ENCODE results near the gene CXCR6. TPM values are rescaled to one million over a fixed set of nuclear protein-coding genes. Genes with fewer than 3 reads are reported as not detected.
A peak's percentile ranks its signal among the peaks of the same experiment; 100 is the strongest.

The CXCR6 gene
- total RNA-seq, 4 donors from 2014 or later = 0.54 to 3.5 (median 0.87) TPM; not detected in 1

GRCh38 chr3:45940004-45940780 lies 3.1 kb upstream of the CXCR6 start:
- ATAC-seq = no peak
- Histone ChIP-seq H3K4me3 (no peak overlapping the region), H3K36me3 (peaks cover 0 to 63% of the 10 kb centered on the region in 2 donors), H3K9me3 (no peaks in the 10 kb centered on the region), H3K27me3 (no peaks in the 10 kb centered on the region), H3K27ac (no peak overlapping the region), H3K4me1 (peaks cover 0 to 17% (median 0%) of the 10 kb centered on the region in 3 donors)
- 73 to 74% methylated on average over 4 to 6 of the region's 7 CpGs for WGBS, 2 donors (ENCODE audit: low coverage in 1 of 2)
- no peak for TF ChIP-seq CTCF (IDR thresholded peaks at IDR 0.05)
- TF ChIP-seq EP300 (IDR thresholded peaks at IDR 0.05) = no peak
- no peak for TF ChIP-seq POLR2A (IDR thresholded peaks at IDR 0.05)
- TF ChIP-seq POLR2AphosphoS5 (IDR thresholded peaks at IDR 0.05) = no peak

- TF ChIP-seq POLR2AphosphoS5 (IDR thresholded peaks at IDR 0.05) = no peak
- TF ChIP-seq POLR2A (IDR thresholded peaks at IDR 0.05) = no peak
- TF ChIP-seq EP300 (IDR thresholded peaks at IDR 0.05) = no peak
- TF ChIP-seq CTCF (IDR thresholded peaks at IDR 0.05) = no peak
- H3K27ac ChIP-seq = no peak overlapping the region
- peaks cover 0 to 63% of the 10 kb centered on the region in 2 donors for H3K36me3 ChIP-seq
- peaks cover 0 to 17% (median 0%) of the 10 kb centered on the region in 3 donors for H3K4me1 ChIP-seq
- WGBS, 2 donors (ENCODE audit: low coverage in 1 of 2) = 94 to 96% methylated on average over 3 to 6 of the region's 6 CpGs
- no peaks in the 10 kb centered on the region for H3K9me3 ChIP-seq
- ATAC-seq = no peak
- no peaks in the 10 kb centered on the region for H3K27me3 ChIP-seq
- no peak overlapping the region for H3K4me3 ChIP-seq
Observed at GRCh38 chr3:45940781-45941365, 2.4 kb upstream of the CXCR6 start.

- WGBS, 2 donors (ENCODE audit: low coverage in 1 of 2) = 51 to 90% methylated on average over 2 to 3 of the region's 6 CpGs
- H3K27ac ChIP-seq = peak overlapping the region in 1 of 4 donors; percentile 6
- H3K4me3 ChIP-seq = no peak overlapping the region
- no peak for ATAC-seq
- TF ChIP-seq POLR2A (IDR thresholded peaks at IDR 0.05) (no peak), POLR2AphosphoS5 (IDR thresholded peaks at IDR 0.05) (no peak), EP300 (IDR thresholded peaks at IDR 0.05) (no peak), CTCF (IDR thresholded peaks at IDR 0.05) (no peak)
- peaks cover 0 to 63% of the 10 kb centered on the region in 2 donors for H3K36me3 ChIP-seq
- no peaks in the 10 kb centered on the region for H3K9me3 ChIP-seq
- peaks cover 0 to 17% (median 0%) of the 10 kb centered on the region in 3 donors for H3K4me1 ChIP-seq
- H3K27me3 ChIP-seq = no peaks in the 10 kb centered on the region
Observed at GRCh38 chr3:45942051-45942825, 1.0 kb upstream of the CXCR6 start.

- no peaks in the 10 kb centered on the region for H3K27me3 ChIP-seq
- H3K4me3 ChIP-seq = no peak overlapping the region
- H3K27ac ChIP-seq = no peak overlapping the region
- peaks cover 0 to 30% (median 0%) of the 10 kb centered on the region in 3 donors for H3K4me1 ChIP-seq
- ATAC-seq = no peak
- no peaks in the 10 kb centered on the region for H3K9me3 ChIP-seq
- TF ChIP-seq POLR2AphosphoS5 (IDR thresholded peaks at IDR 0.05) (no peak), CTCF (IDR thresholded peaks at IDR 0.05) (no peak), POLR2A (IDR thresholded peaks at IDR 0.05) (no peak), EP300 (IDR thresholded peaks at IDR 0.05) (no peak)
- WGBS, 2 donors (ENCODE audit: low coverage in 1 of 2) = 40 to 77% methylated on average over 1 to 4 of the region's 5 CpGs
- H3K36me3 ChIP-seq = peaks cover 0 to 77% of the 10 kb centered on the region in 2 donors
Observed at GRCh38 chr3:45944830-45945620, 1.8 kb downstream of the CXCR6 start.
